ENCODE results near the gene MAST3. TPM values are rescaled to one million over a fixed set of nuclear protein-coding genes. Genes with fewer than 3 reads are reported as not detected.
A peak's percentile ranks its signal among the peaks of the same experiment; 100 is the strongest.

Gene MAST3
- total RNA-seq, 1 experiment from 2014 or later, result 14.1 TPM

DNA sequence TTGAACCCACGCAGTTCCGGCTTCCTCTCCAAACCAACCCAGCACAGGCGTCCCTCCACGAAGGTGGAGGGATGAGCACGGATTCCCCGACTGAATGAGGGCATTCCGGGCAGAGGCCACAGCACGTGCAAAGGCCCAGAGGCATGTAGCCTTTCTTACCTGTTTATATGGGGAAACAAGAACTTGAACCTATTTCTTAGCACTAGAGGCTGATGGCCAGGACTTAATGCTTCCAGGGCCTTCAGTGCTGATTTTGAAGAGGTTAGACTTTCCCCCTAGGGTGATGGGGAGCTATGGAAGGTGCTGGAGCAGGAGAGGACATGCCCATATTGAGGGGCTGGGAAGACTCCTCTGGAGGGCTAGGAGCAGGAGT lies 2.0 kb downstream of the MAST3 start:
- Histone ChIP-seq H3K27me3 (ENCODE audit: insufficient read depth, low read depth) (no peaks in the 10 kb centered on the region), H3K79me2 (ENCODE audit: low read depth) (no peaks in the 10 kb centered on the region), H3K4me2 (no peak overlapping the region), H3F3A (ENCODE audit: insufficient read depth, low read depth) (peaks cover 44% of the 10 kb centered on the region), H3K9me3 (ENCODE audit: insufficient read depth, low read depth) (no peaks in the 10 kb centered on the region), H3K4me1 (replicated peaks; ENCODE audit: insufficient read depth) (peaks cover 11% of the 10 kb centered on the region), H3K27ac (no peak overlapping the region), H2AFZ (no peak overlapping the region), H3K4me3 (no peak overlapping the region), H3K36me3 (ENCODE audit: low read depth) (no peaks in the 10 kb centered on the region), H3K9me2 (ENCODE audit: insufficient read depth) (no peaks in the 10 kb centered on the region), H4K20me1 (ENCODE audit: insufficient read depth) (no peaks in the 10 kb centered on the region)
- POLR2A ChIA-PET (ENCODE audit: unreplicated experiment), result no interaction called here
- no TSS peak for BruUV-seq (replicated peaks)
- CTCF ChIA-PET, result no interaction called here
- TF ChIP-seq, protein P1, sequence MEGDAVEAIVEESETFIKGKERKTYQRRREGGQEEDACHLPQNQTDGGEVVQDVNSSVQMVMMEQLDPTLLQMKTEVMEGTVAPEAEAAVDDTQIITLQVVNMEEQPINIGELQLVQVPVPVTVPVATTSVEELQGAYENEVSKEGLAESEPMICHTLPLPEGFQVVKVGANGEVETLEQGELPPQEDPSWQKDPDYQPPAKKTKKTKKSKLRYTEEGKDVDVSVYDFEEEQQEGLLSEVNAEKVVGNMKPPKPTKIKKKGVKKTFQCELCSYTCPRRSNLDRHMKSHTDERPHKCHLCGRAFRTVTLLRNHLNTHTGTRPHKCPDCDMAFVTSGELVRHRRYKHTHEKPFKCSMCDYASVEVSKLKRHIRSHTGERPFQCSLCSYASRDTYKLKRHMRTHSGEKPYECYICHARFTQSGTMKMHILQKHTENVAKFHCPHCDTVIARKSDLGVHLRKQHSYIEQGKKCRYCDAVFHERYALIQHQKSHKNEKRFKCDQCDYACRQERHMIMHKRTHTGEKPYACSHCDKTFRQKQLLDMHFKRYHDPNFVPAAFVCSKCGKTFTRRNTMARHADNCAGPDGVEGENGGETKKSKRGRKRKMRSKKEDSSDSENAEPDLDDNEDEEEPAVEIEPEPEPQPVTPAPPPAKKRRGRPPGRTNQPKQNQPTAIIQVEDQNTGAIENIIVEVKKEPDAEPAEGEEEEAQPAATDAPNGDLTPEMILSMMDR (conservative IDR thresholded peaks at IDR 0.05), result no peak
- TF ChIP-seq EZH2 (IDR thresholded peaks at IDR 0.05; ENCODE audit: low read depth), result no peak
- DNase-seq, result peak in 1 of 2 experiments; percentile 32
- intact Hi-C loops (cut with micrococcal nuclease; ENCODE audit: unreplicated experiment), result no loop called here

GRCh38 chr19:18100710-18101109 lies 3.1 kb downstream of the MAST3 start:
- POLR2A ChIA-PET (ENCODE audit: unreplicated experiment), result no interaction called here

GRCh38 chr19:18101268-18101667 lies 3.7 kb downstream of the MAST3 start:
- Histone ChIP-seq H3K4me3 (no peak overlapping the region), H3K79me2 (ENCODE audit: low read depth) (no peaks in the 10 kb centered on the region), H3K27me3 (ENCODE audit: insufficient read depth, low read depth) (no peaks in the 10 kb centered on the region), H3K4me1 (replicated peaks; ENCODE audit: insufficient read depth) (peaks cover 11% of the 10 kb centered on the region), H3K36me3 (ENCODE audit: low read depth) (no peaks in the 10 kb centered on the region), H3F3A (ENCODE audit: insufficient read depth, low read depth) (peaks cover 42% of the 10 kb centered on the region), H3K9me2 (ENCODE audit: insufficient read depth) (no peaks in the 10 kb centered on the region), H3K9me3 (ENCODE audit: insufficient read depth, low read depth) (no peaks in the 10 kb centered on the region), H4K20me1 (ENCODE audit: insufficient read depth) (no peaks in the 10 kb centered on the region), H2AFZ (no peak overlapping the region), H3K27ac (no peak overlapping the region), H3K4me2 (no peak overlapping the region)
- ChIA-PET POLR2A (ENCODE audit: unreplicated experiment) (no interaction called here), CTCF (interaction anchor here (0.9 kb wide), 1 partner anchor 1069 kb away, joined by 8 read pairs; the partner anchor contains the start of gene MEF2B)
- DNase-seq, result no peak
- no peak for TF ChIP-seq EZH2 (IDR thresholded peaks at IDR 0.05; ENCODE audit: low read depth)
- TF ChIP-seq, protein P1 (conservative IDR thresholded peaks at IDR 0.05), result no peak
- BruUV-seq (replicated peaks), result no TSS peak
- intact Hi-C loops (cut with micrococcal nuclease; ENCODE audit: unreplicated experiment), result no loop called here

More at GRCh38 chr19:18100710-18101109, 3.1 kb downstream of the MAST3 start:
- no peak overlapping the region for H3K27ac ChIP-seq
- H3F3A ChIP-seq (ENCODE audit: insufficient read depth, low read depth), result peaks cover 48% of the 10 kb centered on the region
- no peaks in the 10 kb centered on the region for H3K79me2 ChIP-seq (ENCODE audit: low read depth)
- DNase-seq, result peak in 1 of 2 experiments; percentile 31
- H3K4me1 ChIP-seq (replicated peaks; ENCODE audit: insufficient read depth), result peaks cover 11% of the 10 kb centered on the region
- H3K27me3 ChIP-seq (ENCODE audit: insufficient read depth, low read depth), result no peaks in the 10 kb centered on the region
- CTCF ChIA-PET, result interaction anchor here (0.9 kb wide), 1 partner anchor 1070 kb away, joined by 8 read pairs; the partner anchor contains the start of gene MEF2B
- H3K4me2 ChIP-seq, result no peak overlapping the region
- no TSS peak for BruUV-seq (replicated peaks)
- no peaks in the 10 kb centered on the region for H4K20me1 ChIP-seq (ENCODE audit: insufficient read depth)
- TF ChIP-seq, protein P1 (conservative IDR thresholded peaks at IDR 0.05), result no peak
- no peak for TF ChIP-seq EZH2 (IDR thresholded peaks at IDR 0.05; ENCODE audit: low read depth)
- H3K9me2 ChIP-seq (ENCODE audit: insufficient read depth), result no peaks in the 10 kb centered on the region
- H2AFZ ChIP-seq, result no peak overlapping the region
- no peaks in the 10 kb centered on the region for H3K36me3 ChIP-seq (ENCODE audit: low read depth)
- H3K9me3 ChIP-seq (ENCODE audit: insufficient read depth, low read depth), result no peaks in the 10 kb centered on the region
- intact Hi-C loops (cut with micrococcal nuclease; ENCODE audit: unreplicated experiment), result no loop called here
- no peak overlapping the region for H3K4me3 ChIP-seq

All from PC-9 (cell line).